Stimulated activated naive CD8-positive, alpha-beta T cell treated with anti-CD3 and anti-CD28 coated beads, Interleukin-15, amount 100 ng/mL, for 72 hours (primary cell): ENCODE data around the gene ZNF594.
"Not testable (repeated sequence)": the region's sequence is repeated elsewhere in the genome, so short reads cannot be mapped to it uniquely, and the experiment has no call there.

Experiments
- ATAC-seq: fragments of 150-1000 bp; cut with Tn5 transposase; 2 replicates; pipeline ENCODE4 v1.10.0; 2021; ENCODE audit warnings: mild to moderate bottlenecking, moderate library complexity
- DNase-seq, 2 donors: peaks; one replicate each; pipeline ENCODE4 v3.0.0; 2021 to 2022
- H3K27ac Mint-ChIP-seq, 2 donors: one replicate each; pipeline ENCODE4 v1.8.0; 2022; ENCODE audit warnings: mild to moderate bottlenecking in 2 of 2, mixed read lengths in 2 of 2, moderate library complexity in 2 of 2
- H3K27me3 Mint-ChIP-seq: one replicate; pipeline ENCODE4 v1.8.0; 2022; ENCODE audit warnings: mixed read lengths
- H3K4me1 Mint-ChIP-seq: one replicate; pipeline ENCODE4 v1.8.0; 2022; ENCODE audit warnings: mild to moderate bottlenecking, mixed read lengths
- H3K4me3 Mint-ChIP-seq, 2 donors: one replicate each; pipeline ENCODE4 v1.8.0; 2022; ENCODE audit warnings: mild to moderate bottlenecking in 2 of 2, mixed read lengths in 2 of 2, moderate library complexity in 1 of 2
- H3K9me3 Mint-ChIP-seq, 2 donors: one replicate each; pipeline ENCODE4 v1.8.0; 2022; ENCODE audit warnings: mixed read lengths in 2 of 2

ZNF594 gene

DNA sequence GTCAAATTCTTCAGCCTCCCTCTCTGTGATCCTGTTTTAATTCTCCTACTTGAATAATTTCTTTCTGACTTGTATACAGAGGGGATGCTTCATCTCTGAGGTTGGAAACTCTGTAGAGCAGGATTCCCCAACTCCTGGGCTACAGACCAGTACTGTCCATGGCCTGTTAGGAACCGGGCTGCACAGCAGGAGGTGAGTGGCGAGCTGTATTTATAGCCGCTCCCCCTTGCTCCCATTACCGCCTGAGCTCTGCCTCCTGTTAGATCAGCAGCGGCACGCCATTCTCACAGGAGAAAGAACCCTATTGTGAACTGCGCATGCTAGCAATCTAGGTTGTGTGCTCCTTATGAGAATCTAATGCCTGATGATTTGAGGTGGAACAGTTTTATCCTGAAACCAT, 16.6 kb downstream of the ZNF594 start:
- H3K27me3 Mint-ChIP-seq, H3K27ac Mint-ChIP-seq, H3K4me1 Mint-ChIP-seq, ATAC-seq, DNase-seq, H3K4me3 Mint-ChIP-seq: not testable (repeated sequence)
- peaks cover 12 to 42% of the 10 kb centered on the region in 2 donors for H3K9me3 Mint-ChIP-seq

DNA sequence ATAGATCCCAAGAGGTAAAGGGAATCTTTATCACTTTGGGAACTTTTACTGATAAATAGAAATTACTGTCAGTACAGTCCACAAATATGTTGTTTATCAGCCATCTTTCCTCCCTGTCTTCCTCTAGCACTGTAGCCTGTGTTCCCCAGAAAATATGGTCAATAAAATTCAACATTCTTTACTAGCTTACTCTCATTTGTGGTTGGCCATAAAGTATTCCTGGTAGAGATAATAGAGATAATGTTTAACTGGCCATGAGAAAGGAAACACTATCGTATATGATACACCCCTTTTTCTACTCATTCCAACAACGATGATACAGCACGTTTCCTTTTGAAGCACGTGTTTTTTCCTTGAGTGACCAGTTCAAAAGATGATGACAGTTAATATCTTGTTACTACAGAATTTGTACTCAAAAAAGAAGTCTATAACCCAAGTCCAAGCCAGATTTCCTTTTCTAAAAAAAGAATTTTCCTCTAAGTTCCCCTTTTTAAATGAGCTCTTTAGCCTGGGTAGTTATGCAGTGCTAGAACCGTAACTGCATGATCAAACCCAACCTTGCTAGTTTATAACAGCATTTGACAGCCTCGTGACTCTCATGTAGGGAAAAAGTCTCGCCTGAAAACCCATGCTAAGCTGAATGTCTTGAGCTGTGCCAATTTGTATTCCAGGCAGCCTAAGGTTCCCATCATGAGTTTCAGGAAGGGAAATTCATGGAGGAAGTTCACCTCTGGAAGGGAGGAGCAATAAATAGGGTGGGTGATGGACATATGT, 25.7 kb downstream of the ZNF594 start:
- H3K27ac Mint-ChIP-seq: not testable (repeated sequence)

DNA sequence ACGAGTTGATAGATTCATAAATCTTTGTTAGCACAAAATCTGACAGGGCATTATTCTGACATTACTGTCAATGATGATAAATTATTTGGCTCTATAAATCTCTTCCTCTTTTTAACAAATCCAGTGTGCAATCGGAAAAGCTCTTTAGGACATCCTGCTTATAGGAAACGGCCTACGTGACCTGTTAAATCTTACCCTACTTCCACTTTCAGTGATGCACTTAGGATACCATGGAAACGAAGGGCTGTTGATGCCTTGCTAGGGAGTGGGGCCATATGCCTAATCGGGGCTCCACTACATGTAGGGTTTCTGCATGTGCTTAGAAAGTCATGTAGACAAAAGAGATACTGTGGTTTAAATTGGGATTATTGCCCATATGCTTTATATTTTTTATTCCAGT, 27.2 kb downstream of the ZNF594 start:
- Mint-ChIP-seq H3K27me3 (peaks cover 16% of the 10 kb centered on the region), H3K4me1 (peaks cover 4% of the 10 kb centered on the region), H3K4me3 (no peak overlapping the region), H3K9me3 (peaks cover 0 to 4% of the 10 kb centered on the region in 2 donors), H3K27ac (no peak overlapping the region)
- ATAC-seq: no peak
- DNase-seq: no peak

More for the DNA sequence above, 25.7 kb downstream of the ZNF594 start:
- DNase-seq, H3K4me3 Mint-ChIP-seq, H3K9me3 Mint-ChIP-seq, ATAC-seq, H3K4me1 Mint-ChIP-seq: not testable (repeated sequence)
- H3K27me3 Mint-ChIP-seq: peaks cover 13% of the 10 kb centered on the region

DNA sequence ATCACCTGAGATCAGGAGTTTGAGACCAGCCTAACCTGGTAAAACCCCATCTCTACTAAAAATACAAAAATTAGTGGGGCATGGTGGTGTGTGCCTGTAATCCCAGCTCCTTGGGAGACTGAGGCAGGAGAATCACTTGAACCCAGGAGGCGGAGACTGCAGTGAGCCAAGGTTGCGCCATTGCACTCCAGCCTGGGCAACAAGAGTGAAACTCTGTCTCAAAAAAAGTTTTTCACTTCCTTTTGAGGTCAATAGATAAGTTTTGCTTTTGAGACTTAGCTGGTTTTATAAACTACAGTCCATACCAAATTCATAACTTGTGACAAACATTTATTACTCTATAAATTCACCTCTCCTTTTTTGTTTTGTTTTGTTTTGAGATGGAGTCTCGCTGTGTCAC, 29.9 kb downstream of the ZNF594 start:
- not testable (repeated sequence) for H3K4me1 Mint-ChIP-seq, H3K4me3 Mint-ChIP-seq, H3K27ac Mint-ChIP-seq, DNase-seq, H3K9me3 Mint-ChIP-seq, ATAC-seq
- H3K27me3 Mint-ChIP-seq: peaks cover 31% of the 10 kb centered on the region

DNA sequence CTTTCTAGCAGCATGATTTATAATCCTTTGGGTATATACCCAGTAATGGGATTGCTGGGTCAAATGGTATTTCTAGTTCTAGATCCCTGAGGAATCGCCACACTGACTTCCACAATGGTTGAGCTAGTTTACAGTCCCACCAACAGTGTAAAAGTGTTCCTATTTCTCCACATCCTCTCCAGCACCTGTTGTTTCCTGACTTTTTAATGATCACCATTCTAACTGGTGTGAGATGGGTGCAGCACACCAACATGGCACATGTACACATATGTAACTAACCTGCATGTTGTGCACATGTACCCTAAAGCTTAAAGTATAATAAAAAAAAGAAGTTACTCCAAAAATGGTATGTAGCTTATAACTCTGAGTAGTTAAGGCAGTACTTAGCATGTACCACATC, 31.0 kb downstream of the ZNF594 start:
- ATAC-seq, H3K27ac Mint-ChIP-seq, H3K4me3 Mint-ChIP-seq, H3K4me1 Mint-ChIP-seq, H3K9me3 Mint-ChIP-seq, DNase-seq: not testable (repeated sequence)
- peaks cover 24% of the 10 kb centered on the region for H3K27me3 Mint-ChIP-seq

DNA sequence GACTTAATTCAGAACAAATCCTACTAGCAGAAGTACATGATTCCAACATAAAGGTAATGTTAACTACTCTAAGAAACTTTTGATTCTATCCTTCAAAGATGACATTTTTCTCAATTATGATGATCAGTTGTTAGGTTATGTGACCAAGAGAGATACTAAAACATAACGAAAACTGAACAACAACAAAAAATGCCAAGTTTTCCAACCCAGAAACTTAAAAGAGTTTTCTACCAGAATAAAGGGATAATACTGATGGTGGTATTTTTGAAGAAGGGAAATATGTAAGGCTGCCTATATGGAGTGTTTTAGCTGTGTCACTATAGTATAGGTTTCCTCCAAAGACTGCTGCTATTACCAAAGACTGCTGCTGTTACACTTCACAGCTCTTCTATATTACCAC, 45.5 kb downstream of the ZNF594 start:
- ATAC-seq, H3K4me1 Mint-ChIP-seq, H3K9me3 Mint-ChIP-seq, DNase-seq, H3K4me3 Mint-ChIP-seq, H3K27ac Mint-ChIP-seq, H3K27me3 Mint-ChIP-seq: not testable (repeated sequence)

DNA sequence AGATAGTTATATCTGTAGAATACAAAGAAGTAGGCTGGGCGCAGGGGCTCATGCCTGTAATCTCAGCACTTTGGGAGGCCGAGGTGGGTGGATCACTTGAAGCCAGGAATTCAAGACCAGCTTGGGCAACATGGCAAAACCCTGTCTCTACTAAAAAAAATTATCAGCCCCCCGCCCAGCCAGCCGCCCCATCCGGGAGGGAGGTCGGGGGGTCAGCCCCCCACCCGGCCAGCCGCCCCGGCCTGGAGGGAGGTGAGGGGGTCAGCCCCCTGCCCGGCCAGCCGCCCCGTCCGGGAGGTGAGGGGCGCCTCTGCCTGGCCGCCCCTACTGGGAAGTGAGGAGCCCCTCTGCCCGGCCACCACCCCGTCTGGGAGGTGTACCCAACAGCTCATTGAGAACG, 48.8 kb downstream of the ZNF594 start:
- H3K4me3 Mint-ChIP-seq, H3K9me3 Mint-ChIP-seq, H3K27me3 Mint-ChIP-seq, ATAC-seq, H3K27ac Mint-ChIP-seq, H3K4me1 Mint-ChIP-seq, DNase-seq: not testable (repeated sequence)

DNA sequence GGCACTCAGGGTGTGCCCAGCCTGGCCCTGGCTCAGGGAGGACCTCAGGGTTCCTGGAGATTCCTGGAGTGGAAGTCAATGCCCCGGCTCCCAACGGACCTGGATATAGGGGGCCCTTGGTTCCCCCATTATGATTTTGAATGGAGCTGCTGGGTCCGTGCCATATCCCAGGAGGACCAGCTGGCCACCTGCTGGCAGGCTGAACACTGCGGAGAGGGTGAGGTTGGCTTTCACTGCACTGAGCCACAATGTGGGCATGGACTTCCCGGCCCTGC, 52.3 kb downstream of the ZNF594 start:
- no peak for DNase-seq
- no peak overlapping the region for H3K27ac Mint-ChIP-seq
- ATAC-seq: no peak
- H3K4me3 Mint-ChIP-seq: no peak overlapping the region
- H3K9me3 Mint-ChIP-seq: no peaks in the 10 kb centered on the region
- H3K4me1 Mint-ChIP-seq: no peaks in the 10 kb centered on the region
- H3K27me3 Mint-ChIP-seq: no peaks in the 10 kb centered on the region

DNA sequence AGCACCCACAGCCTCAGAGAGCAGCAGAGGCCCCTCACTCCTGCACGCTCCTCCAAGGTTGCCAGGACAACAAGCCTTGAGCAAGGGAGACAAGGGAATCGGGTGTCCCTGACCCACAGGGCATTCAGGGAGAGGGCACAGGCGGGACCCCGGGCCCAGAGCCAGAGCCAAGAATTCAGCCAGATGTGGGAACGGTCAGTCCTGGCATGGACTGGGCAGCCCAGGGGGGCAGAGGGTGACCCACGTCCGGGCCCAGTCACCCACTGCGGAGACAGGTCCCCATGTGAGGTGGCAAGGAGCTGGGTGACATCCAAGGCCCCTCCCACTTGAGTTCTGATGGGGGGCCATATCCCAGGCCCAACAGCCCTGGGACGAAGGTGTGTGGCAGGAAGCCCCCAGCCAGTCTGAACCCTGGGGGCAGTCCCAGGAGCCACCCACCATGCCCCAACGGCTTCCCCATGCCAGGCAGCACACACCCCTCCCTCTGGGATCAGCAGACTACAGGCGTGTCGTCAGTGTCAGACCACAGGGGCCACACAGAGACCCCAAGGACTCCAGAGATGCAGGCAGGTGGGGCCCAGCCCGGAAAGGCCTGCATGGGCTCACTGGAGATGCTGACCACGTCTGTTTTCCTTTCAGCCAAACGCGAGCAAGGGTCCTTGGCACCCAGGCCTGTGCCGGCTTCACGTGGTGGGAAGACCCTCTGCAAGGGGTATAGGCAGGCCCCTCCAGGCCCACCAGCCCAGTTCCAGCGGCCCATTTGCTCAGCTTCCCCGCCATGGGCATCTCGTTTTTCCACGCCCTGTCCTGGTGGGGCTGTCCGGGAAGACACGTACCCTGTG, 52.8 kb downstream of the ZNF594 start:
- Mint-ChIP-seq H3K4me3 (no peak overlapping the region), H3K27me3 (no peaks in the 10 kb centered on the region), H3K4me1 (no peaks in the 10 kb centered on the region), H3K27ac (no peak overlapping the region), H3K9me3 (no peaks in the 10 kb centered on the region)
- DNase-seq (no peak), ATAC-seq (no peak)

DNA sequence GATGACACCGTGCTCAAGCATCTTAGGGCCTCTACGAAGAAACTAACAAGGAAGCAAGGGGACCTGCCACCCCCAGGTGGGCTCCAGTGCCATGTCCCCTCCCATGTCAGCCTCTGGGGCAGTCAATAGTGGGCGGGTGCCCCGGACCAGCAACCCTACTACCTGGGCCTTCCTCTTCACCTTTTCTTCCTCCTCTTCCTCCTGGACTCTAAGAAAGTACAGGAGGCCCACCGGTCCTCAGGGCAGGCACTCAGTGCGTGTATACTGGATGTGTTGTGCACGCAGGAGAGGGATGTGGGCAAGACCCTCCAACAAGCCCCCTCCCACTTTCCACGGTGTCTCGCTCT, 53.5 kb downstream of the ZNF594 start:
- not testable (repeated sequence) for H3K9me3 Mint-ChIP-seq, DNase-seq, H3K27ac Mint-ChIP-seq, H3K4me3 Mint-ChIP-seq, H3K4me1 Mint-ChIP-seq, H3K27me3 Mint-ChIP-seq, ATAC-seq

DNA sequence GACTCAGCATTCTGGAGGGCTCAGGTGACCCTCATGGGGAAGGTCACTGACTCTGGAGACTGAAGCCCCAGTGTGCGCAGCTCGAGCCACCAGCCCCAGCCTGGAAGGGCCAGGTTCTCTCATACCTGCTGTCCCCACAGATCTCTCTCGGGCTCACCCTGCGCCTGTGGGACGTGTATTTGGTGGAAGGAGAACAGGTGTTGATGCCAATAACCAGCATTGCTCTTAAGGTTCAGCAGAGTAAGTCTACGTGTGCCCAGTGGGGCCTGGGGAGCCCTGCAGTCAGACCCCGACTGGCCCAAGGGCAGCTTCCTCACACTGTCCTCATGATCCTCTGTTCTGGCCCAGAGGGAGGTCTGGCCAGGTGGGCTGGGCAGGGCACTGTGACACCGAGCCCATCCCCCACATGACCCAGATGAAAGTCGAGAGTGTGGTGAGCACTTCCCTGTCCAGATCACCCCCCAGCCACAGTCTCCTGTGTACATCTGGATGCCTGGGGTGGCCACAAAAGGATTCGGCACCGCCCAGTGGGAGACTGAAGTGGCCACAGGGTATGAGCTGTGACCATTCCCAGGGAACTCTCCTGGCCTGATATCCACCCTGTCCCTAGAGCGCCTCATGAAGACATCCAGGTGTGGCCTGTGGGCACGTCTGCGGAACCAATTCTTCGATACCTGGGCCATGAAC, 54.0 kb downstream of the ZNF594 start:
- not testable (repeated sequence) for DNase-seq, H3K27me3 Mint-ChIP-seq, H3K27ac Mint-ChIP-seq, H3K4me1 Mint-ChIP-seq, ATAC-seq, H3K4me3 Mint-ChIP-seq, H3K9me3 Mint-ChIP-seq

DNA sequence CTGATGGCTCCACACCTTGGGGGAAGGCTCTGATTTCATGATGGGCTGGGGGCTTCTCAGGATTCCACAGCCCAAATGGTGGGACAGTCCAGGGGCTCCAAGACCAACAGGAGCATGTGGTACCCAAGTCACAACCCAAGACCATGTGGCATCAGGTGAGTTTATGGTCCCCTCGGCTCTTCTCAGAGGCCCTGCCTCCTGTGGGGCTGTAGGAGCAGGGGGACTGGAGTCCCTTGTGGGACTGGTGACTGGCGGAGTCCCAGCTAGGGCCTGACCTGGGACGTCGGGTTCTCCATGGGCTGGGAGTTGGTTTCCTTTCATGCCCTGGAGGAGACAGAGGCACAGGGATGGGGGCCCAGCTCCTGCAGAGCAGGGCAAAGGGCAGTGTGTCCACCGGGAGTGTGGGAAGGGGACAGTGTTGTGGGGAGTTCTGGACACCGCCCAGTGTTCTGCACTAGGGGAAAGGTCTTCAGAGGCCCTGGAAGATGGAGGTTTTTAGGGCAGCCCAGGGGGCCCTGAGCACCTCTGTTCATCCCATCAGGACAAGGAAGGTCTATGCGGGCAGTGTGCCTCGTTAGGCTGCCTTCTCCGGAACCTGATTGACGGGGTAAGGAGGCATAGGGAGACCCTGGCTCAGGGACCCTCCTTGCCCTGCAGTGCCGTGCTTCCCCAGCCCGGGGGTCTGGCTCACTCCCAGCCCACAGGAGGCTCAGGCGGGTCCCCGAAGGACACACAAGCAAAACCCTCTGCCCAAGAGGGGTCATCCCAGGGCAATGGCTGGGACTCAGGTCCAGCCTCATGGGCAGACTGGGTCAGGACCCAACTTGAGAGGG, 54.9 kb downstream of the ZNF594 start:
- H3K4me3 Mint-ChIP-seq, H3K9me3 Mint-ChIP-seq, DNase-seq, H3K4me1 Mint-ChIP-seq, H3K27me3 Mint-ChIP-seq, ATAC-seq: not testable (repeated sequence)
- peak overlapping the region in 1 of 2 donors; percentile 91 for H3K27ac Mint-ChIP-seq

DNA sequence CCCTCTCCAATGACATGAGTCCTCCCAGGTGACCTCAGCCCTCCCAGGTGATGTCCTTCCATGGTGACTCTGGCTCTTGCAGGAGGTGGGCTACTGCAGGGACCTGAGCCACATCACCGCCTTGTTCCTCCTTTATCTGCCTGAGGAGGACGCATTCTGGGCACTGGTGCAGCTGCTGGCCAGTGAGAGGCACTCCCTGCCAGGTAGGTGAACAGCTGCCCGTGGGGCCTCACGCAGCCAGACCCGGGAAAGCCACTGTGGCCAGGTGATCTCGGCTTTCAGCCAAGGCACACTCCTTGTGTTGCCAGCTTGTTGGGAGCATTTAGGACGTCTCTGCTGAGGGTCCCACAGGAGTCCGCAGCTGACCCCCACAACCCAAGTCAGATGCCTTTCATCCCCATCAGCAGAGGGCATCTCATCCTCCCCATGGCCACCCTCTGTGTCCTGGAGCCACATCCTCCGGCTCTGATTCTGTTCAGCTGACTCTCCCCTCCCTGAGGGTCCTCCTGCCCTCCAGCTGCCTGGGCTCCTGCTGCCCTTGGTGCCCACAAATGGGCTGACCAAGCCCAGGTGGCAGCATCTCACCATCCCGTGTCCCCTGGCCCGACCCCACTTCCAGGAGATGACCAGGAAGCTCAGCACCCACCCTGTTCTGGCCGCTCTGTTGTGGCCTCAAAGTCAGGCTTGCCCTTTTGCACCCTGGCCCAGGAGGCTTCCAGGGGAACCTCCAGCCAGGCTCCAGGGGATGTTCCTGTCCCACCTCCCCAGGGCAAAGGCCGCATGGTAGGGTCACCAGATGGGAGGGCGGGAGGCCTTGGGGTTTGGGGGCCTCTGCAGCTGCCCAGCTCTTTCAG, 55.7 kb downstream of the ZNF594 start:
- no peaks in the 10 kb centered on the region for H3K4me1 Mint-ChIP-seq
- DNase-seq: no peak

DNA sequence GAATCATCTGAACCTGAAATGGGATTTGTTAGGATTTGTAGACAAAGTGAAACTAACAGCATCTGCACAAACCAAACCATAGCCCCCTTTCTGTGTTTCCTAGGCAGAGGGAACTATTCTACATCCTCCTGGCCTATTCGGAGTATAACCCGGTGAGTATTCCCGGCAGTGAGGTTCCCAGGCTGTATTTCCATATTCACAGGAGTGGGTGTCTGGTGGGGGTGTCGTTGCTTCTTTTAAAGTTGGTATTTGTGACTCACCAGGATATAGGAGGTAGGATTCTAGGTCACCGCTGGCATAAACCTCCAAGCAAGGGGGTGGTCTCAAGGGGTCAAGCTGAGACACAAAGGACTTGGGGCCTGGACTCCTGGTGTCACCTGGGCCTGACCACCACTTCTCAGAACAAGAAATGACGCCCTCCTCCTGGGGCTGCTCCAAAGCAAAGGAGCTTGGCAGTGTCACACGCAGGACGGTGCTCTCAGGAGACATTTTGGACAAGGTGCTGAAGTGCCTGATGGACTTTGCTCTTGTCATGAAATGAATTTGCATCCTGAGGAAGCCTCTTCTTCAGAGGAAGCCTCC, 56.4 kb downstream of the ZNF594 start:
- DNase-seq, ATAC-seq, H3K9me3 Mint-ChIP-seq, H3K27ac Mint-ChIP-seq, H3K4me3 Mint-ChIP-seq, H3K27me3 Mint-ChIP-seq, H3K4me1 Mint-ChIP-seq: not testable (repeated sequence)

More for the DNA sequence above, 55.7 kb downstream of the ZNF594 start:
- H3K27me3 Mint-ChIP-seq: no peaks in the 10 kb centered on the region
- no peak for ATAC-seq
- peak overlapping the region in 1 of 2 donors; percentile 91 for H3K27ac Mint-ChIP-seq
- no peaks in the 10 kb centered on the region for H3K9me3 Mint-ChIP-seq
- no peak overlapping the region for H3K4me3 Mint-ChIP-seq
